HG03135 (cell line): Measurements from ENCODE around the gene SLC37A4.

Experiments
- ATAC-seq: cut with Tn5 transposase; IDR thresholded peaks from one replicate; pipeline ENCODE4 v1.9.1; 2021; ENCODE audit warnings: mild to moderate bottlenecking, moderate library complexity; ENCODE audit not compliant: unreplicated experiment

The SLC37A4 gene

DNA sequence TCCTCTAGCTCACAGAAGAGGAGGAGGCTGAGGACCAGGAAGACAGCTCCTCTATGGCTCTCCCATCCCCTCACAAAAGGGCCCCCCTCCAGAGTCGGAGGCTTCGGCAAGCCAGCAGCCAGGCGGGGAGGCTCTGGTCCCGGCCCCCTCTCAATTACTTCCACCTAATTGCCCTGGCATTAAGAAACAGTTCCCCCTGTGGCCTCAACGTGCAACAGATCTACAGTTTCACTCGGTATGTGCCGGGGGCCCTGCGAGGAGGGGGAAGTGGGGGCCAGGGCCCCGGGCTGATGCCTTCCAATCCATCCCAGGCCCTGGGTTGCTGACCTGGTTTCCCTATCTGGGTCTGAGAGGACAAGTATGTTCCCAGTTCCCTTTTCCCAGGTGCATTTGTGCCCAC, 51.2 kb downstream of the SLC37A4 start:
- no peak for ATAC-seq

DNA sequence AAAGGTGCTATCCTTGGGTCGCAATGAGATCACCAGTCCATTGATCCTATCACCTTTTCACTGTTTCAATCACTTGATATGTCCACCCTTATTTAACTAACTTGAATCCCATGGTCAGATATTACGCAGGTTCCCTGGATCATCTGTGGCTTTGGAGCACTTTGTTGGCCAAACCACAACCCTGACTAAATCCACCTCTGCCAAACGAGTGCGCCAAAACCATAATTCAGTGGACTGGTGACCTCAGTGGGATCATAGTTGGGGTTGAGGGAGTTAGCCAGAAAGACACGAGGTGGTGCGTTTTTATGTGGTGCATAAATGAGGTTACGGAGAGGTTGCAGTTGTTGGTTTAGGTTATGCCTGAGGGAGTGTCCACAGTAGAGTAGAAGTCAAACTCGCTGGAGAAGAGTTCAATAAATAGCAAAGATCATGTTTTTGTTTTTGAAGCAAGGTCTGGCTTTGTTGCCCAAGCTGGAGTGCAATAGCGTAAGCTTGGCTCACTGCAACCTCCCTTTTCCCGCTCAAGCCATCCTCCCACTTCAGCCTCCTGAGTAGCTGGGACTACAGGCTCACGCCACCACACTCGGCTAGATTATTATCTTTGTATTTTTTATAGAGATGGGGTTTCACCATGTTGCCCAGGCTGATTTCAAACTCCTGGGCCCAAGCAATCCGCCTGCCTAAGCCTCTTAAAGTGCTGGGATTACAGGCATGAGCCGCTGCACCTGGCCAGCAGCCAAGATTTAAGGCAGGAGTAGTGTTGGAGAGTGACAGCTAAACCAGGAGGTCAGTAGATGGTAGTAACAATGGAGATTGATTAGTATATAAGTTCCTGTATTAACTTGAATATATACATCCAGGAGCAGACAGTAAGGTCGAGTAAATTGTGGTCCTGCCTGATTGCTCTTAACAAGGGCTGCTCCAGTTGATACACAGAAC, 54.6 kb downstream of the SLC37A4 start:
- ATAC-seq: no peak
